ENCODE measurements around the gene USP53.
A peak's percentile ranks its signal among the peaks of the same experiment; 100 is the strongest.
"Not testable (repeated sequence)": the region's sequence is repeated elsewhere in the genome, so short reads cannot be mapped to it uniquely, and the experiment has no call there.

USP53 gene

GRCh38 chr4:119212234-119212963 is at the start of gene USP53:
Gene USP53 (plus strand): TSS chr4:119212713. CDS start chr4:119239760, 27,047 bp downstream.
- peak; percentile 88 for TF ChIP-seq POLR2A (IDR thresholded peaks at IDR 0.05; ENCODE audit: low read depth, low read length)
- DNase-seq (ENCODE audit: insufficient read length, low spot score) (peak; percentile 65), FAIRE-seq (peak; percentile 85)

GRCh38 chr4:119165767-119166166 is 46.7 kb upstream of the USP53 start:
- DNase-seq (ENCODE audit: insufficient read length, low spot score) (no peak), FAIRE-seq (no peak)
- TF ChIP-seq POLR2A (IDR thresholded peaks at IDR 0.05; ENCODE audit: low read depth, low read length) = no peak

GRCh38 chr4:119170195-119170594 is 42.3 kb upstream of the USP53 start:
- DNase-seq (ENCODE audit: insufficient read length, low spot score) = no peak
- FAIRE-seq = no peak
- no peak for TF ChIP-seq POLR2A (IDR thresholded peaks at IDR 0.05; ENCODE audit: low read depth, low read length)

GRCh38 chr4:119172223-119172622 is 40.3 kb upstream of the USP53 start:
- no peak for DNase-seq (ENCODE audit: insufficient read length, low spot score)
- TF ChIP-seq POLR2A (IDR thresholded peaks at IDR 0.05; ENCODE audit: low read depth, low read length) = no peak
- FAIRE-seq = no peak

GRCh38 chr4:119173729-119174361 is 38.7 kb upstream of the USP53 start:
- not testable (repeated sequence) for FAIRE-seq; DNase-seq (ENCODE audit: insufficient read length, low spot score)

GRCh38 chr4:119179011-119179410 is 33.5 kb upstream of the USP53 start:
- no peak for DNase-seq (ENCODE audit: insufficient read length, low spot score)
- no peak for TF ChIP-seq POLR2A (IDR thresholded peaks at IDR 0.05; ENCODE audit: low read depth, low read length)
- no peak for FAIRE-seq

GRCh38 chr4:119184128-119184527 is 28.4 kb upstream of the USP53 start:
- DNase-seq (ENCODE audit: insufficient read length, low spot score) (no peak), FAIRE-seq (no peak)
- TF ChIP-seq POLR2A (IDR thresholded peaks at IDR 0.05; ENCODE audit: low read depth, low read length) = no peak

GRCh38 chr4:119189638-119190037 is 22.9 kb upstream of the USP53 start:
- DNase-seq (ENCODE audit: insufficient read length, low spot score) (no peak), FAIRE-seq (no peak)
- TF ChIP-seq POLR2A (IDR thresholded peaks at IDR 0.05; ENCODE audit: low read depth, low read length) = no peak

- no peak for DNase-seq (ENCODE audit: insufficient read length, low spot score)
- FAIRE-seq = no peak
- TF ChIP-seq POLR2A (IDR thresholded peaks at IDR 0.05; ENCODE audit: low read depth, low read length) = no peak
Observed at GRCh38 chr4:119190354-119190753, 22.2 kb upstream of the USP53 start.

GRCh38 chr4:119191505-119191904 is 21.0 kb upstream of the USP53 start:
- no peak for TF ChIP-seq POLR2A (IDR thresholded peaks at IDR 0.05; ENCODE audit: low read depth, low read length)
- no peak for FAIRE-seq
- no peak for DNase-seq (ENCODE audit: insufficient read length, low spot score)

GRCh38 chr4:119197772-119198212 is 14.7 kb upstream of the USP53 start:
- DNase-seq (ENCODE audit: insufficient read length, low spot score) = no peak
- FAIRE-seq = no peak
- TF ChIP-seq POLR2A (IDR thresholded peaks at IDR 0.05; ENCODE audit: low read depth, low read length) = no peak

GRCh38 chr4:119204916-119205315 is 7.6 kb upstream of the USP53 start:
- no peak for TF ChIP-seq POLR2A (IDR thresholded peaks at IDR 0.05; ENCODE audit: low read depth, low read length)
- FAIRE-seq = no peak
- no peak for DNase-seq (ENCODE audit: insufficient read length, low spot score)

- FAIRE-seq (no peak), DNase-seq (ENCODE audit: insufficient read length, low spot score) (no peak)
- TF ChIP-seq POLR2A (IDR thresholded peaks at IDR 0.05; ENCODE audit: low read depth, low read length) = no peak
Observed at GRCh38 chr4:119205690-119206089, 6.8 kb upstream of the USP53 start.

- DNase-seq (ENCODE audit: insufficient read length, low spot score) (no peak), FAIRE-seq (no peak)
- TF ChIP-seq POLR2A (IDR thresholded peaks at IDR 0.05; ENCODE audit: low read depth, low read length) = no peak
Observed at GRCh38 chr4:119206178-119206577, 6.3 kb upstream of the USP53 start.

- TF ChIP-seq POLR2A (IDR thresholded peaks at IDR 0.05; ENCODE audit: low read depth, low read length) = no peak
- no peak for DNase-seq (ENCODE audit: insufficient read length, low spot score)
- no peak for FAIRE-seq
Observed at GRCh38 chr4:119207051-119207450, 5.5 kb upstream of the USP53 start.

Data from H54 (cell line).